Measurements from ENCODE around the gene TBX15.

The TBX15 gene

GRCh38 chr1:119002028-119002686 is 14.0 kb upstream of the TBX15 start:
- no peak for DNase-seq (ENCODE audit: low read depth in 2 of 2)

GRCh38 chr1:119001181-119002027 is 13.3 kb upstream of the TBX15 start:
- DNase-seq (ENCODE audit: low read depth in 2 of 2), result no peak

GRCh38 chr1:119000371-119001180 is 12.4 kb upstream of the TBX15 start:
- no peak for DNase-seq (ENCODE audit: low read depth in 2 of 2)

GRCh38 chr1:118999348-119000071 is 11.4 kb upstream of the TBX15 start:
- DNase-seq (ENCODE audit: low read depth in 2 of 2), result no peak

- no peak for DNase-seq (ENCODE audit: low read depth in 2 of 2)
Measured at GRCh38 chr1:118998171-118998570, 10.0 kb upstream of the TBX15 start.

GRCh38 chr1:118997225-118997624 is 9.1 kb upstream of the TBX15 start:
- no peak for DNase-seq (ENCODE audit: low read depth in 2 of 2)

- no peak for DNase-seq (ENCODE audit: low read depth in 2 of 2)
Measured at GRCh38 chr1:118995312-118996016, 7.3 kb upstream of the TBX15 start.

GRCh38 chr1:118993700-118994026 is 5.5 kb upstream of the TBX15 start:
- DNase-seq (ENCODE audit: low read depth in 2 of 2), result no peak

- DNase-seq (ENCODE audit: low read depth in 2 of 2), result no peak
Measured at GRCh38 chr1:118992868-118993699, 4.9 kb upstream of the TBX15 start.

- no peak for DNase-seq (ENCODE audit: low read depth in 2 of 2)
Measured at GRCh38 chr1:118992237-118992825, 4.2 kb upstream of the TBX15 start.

GRCh38 chr1:118991448-118991847 is 3.3 kb upstream of the TBX15 start:
- DNase-seq (ENCODE audit: low read depth in 2 of 2), result no peak

GRCh38 chr1:118990513-118991152 is 2.5 kb upstream of the TBX15 start:
- no peak for DNase-seq (ENCODE audit: low read depth in 2 of 2)

- DNase-seq (ENCODE audit: low read depth in 2 of 2), result no peak
Measured at GRCh38 chr1:118989878-118990378, 1.8 kb upstream of the TBX15 start.

GRCh38 chr1:118989006-118989815 is 1.1 kb upstream of the TBX15 start:
- no peak for DNase-seq (ENCODE audit: low read depth in 2 of 2)

GRCh38 chr1:118987468-118988185 is 516 bp downstream of the TBX15 start:
- no peak for DNase-seq (ENCODE audit: low read depth in 2 of 2)

GRCh38 chr1:118986555-118987467 is 1.3 kb downstream of the TBX15 start:
- DNase-seq (ENCODE audit: low read depth in 2 of 2), result no peak

Data from activated CD8-positive, alpha-beta memory T cell treated with anti-CD3 and anti-CD28 coated beads for 4 hours (primary cell).